ENCODE results near the gene GRM8. TPM values are rescaled to one million over a fixed set of nuclear protein-coding genes. Genes with fewer than 3 reads are reported as not detected.

The GRM8 gene
- total and polyA plus RNA-seq, 10 of the 15 experiments (the other 5 are each of a cell fraction or from before 2014, with no cell fraction given) = 0.33 to 7.1 (median 0.45) TPM; not detected in 2

- no peak for TF ChIP-seq EGR1 (IDR thresholded peaks at IDR 0.05; ENCODE audit: borderline replicate concordance in 1 of 2, low read depth in 2 of 2, low read length in 2 of 2)
- TF ChIP-seq CTCF (IDR thresholded peaks at IDR 0.05 in 2 of 3, conservative IDR thresholded peaks at IDR 0.05 in 1 of 3; ENCODE audit: control insufficient read depth in 2 of 3, extremely low read depth in 1 of 3, insufficient read depth in 1 of 3, low read depth in 3 of 3, low read length in 3 of 3) = no peak
- no peak for TF ChIP-seq BRCA1 (IDR thresholded peaks at IDR 0.05; ENCODE audit: low read depth, low read length)
- no peak for TF ChIP-seq KAT2A (conservative IDR thresholded peaks at IDR 0.05; ENCODE audit: control insufficient read depth, low read depth, low read length)
- TF ChIP-seq NKRF (conservative IDR thresholded peaks at IDR 0.05) = no peak
- no peak for TF ChIP-seq CREM (IDR thresholded peaks at IDR 0.05; ENCODE audit: low read depth)
- TF ChIP-seq CHD2 (IDR thresholded peaks at IDR 0.05; ENCODE audit: borderline replicate concordance, low read depth, low read length) = no peak
- no peak for TF ChIP-seq ZBED1 (IDR thresholded peaks at IDR 0.05; ENCODE audit: borderline replicate concordance)
- no peak for TF ChIP-seq PAX8 (IDR thresholded peaks at IDR 0.05)
- TF ChIP-seq CREB1 (IDR thresholded peaks at IDR 0.05; ENCODE audit: low read depth) = no peak
- TF ChIP-seq NFIC (IDR thresholded peaks at IDR 0.05; ENCODE audit: low read depth, low read length) = no peak
- no peak for TF ChIP-seq ATF3 (IDR thresholded peaks at IDR 0.05; ENCODE audit: borderline replicate concordance, extremely low read depth, low read depth, low read length)
- no peak for TF ChIP-seq SREBF1 (IDR thresholded peaks at IDR 0.05; ENCODE audit: low read length)
- TF ChIP-seq IKZF1 (conservative IDR thresholded peaks at IDR 0.05) = no peak
- TF ChIP-seq GATAD2B (conservative IDR thresholded peaks at IDR 0.05; ENCODE audit: low read depth) = no peak
These were observed 711.3 kb downstream of the GRM8 start (continued) for GRCh38 chr7:126541406-126541805.

Data from GM12878 (cell line).